Smooth muscle cell of the brain vasculature (primary cell): ENCODE measurements around the gene CPNE8.
"Not testable (repeated sequence)": the region's sequence is repeated elsewhere in the genome, so short reads cannot be mapped to it uniquely, and the experiment has no call there.

Source experiments
- DNase-seq: peaks from one replicate; pipeline ENCODE4 v3.0.0-alpha.2; 2012; ENCODE audit warnings: low read depth, low spot score

Gene CPNE8

DNA sequence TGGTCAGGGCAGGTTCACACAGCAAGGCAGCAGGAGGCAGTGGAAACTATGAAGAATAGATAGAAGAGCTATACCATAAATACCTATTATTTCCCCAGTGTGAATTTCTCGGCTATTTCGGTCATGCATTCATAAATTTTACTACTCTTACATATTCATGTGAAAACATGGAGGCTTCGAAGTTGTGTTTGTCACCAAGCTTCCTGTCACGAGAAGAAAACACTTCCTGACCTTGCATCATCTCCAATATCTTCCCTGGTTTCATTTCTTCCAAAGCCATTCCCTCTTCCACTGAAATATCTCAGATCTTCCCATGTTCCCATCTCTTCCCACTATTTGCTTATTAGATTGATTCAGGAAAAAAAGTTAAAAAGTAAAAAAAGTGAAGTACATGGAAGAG is 80.4 kb downstream of the CPNE8 start:
- DNase-seq, result no peak

DNA sequence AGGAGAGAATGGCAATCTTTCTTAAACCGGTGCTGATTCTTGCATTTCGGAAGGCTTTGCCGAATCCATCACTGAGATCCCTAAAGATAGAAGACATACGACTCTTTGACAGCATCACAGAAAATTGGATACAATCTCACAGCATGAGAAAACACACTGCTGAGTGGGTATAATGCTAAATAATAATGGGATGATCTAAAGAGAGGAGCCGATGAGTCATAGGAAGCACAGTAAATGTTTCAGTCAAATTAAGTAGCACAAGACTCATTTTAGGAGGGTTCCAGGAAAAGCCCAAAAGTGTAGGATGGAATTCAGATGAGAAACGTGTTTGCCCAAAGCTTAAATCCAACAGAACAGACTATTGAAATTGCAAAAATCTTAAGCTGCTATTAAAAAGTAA is 81.7 kb downstream of the CPNE8 start:
- no peak for DNase-seq

DNA sequence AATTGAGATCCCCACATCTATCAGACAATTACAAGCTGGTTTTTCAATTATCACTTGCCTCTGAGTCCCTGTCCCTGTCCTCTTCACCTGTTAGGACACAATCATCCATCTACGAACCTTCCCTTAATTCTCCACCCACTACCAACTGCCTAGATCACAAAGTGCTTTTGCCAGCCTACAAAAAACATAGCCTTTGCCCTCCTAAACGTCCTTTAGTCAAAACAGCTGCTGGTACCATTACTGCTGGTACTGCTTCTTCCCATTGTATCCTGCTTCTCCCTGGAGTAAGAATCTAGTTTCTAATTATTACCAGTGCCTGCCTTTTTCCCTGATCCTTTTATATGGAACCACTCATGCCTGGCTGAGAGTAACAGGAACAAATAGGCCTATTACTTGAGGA is 82.1 kb downstream of the CPNE8 start:
- no peak for DNase-seq

DNA sequence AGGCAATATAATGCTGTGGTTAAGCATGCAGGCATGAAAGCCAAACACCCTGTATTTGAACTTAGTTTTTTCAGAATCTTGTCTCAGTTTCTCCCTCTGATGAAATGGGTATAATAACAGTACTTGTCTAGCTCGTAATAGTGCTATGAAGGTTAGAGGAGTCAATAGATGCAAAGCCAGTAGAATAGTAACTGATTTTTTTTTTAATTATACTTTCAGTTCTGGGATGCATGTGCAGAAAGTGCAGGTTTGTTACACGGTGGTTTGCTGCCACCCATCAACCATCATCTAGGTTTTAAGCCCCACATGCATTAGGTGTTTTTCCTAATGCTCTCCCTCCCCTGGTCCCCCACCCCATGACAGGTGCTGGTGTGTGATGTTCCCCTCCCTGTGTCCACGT is 87.4 kb downstream of the CPNE8 start:
- no peak for DNase-seq

DNA sequence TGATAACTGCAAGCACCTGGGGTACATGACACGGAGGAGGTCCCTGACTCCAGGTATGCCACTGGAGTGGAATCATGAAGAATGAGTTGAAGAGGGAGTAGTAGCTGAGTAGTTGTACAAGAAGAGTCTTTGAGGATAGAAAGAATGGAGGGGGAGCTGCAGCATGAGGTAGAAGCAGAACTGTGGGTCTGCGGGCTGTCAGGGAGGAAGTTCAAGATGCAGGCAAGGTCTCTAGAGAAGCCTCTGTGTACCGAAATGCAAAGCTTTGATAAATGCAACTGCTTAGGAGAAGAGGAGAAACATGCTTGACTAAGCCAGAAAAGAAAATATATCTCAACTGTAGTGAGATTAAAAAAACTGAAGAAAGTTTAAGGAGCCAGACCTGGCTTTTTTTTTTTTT is 91.5 kb downstream of the CPNE8 start:
- no peak for DNase-seq

DNA sequence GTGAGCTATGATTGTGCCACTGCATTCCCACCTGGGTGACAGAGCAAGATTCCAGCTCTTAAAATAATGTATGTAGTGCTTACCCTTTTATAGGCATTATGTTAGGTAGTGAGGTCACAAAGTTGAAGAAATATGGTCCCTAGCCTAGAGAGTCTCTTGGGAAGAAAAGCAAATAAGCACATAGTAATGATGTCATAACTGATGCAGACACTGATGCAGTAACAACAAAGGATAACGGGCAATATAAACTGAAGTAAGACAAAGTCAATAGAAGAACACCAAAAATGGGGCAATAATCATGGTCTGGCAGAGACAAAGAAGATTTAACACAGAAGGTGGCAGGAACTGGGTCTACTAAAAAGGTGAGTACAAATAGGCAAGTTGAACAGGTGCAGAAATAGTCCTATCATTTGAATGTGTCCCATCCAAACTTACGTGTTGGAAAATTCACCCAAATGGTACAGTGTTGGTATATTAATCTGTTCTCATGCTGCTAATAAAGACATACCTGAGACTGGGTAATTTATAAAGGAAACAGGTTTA is 93.5 kb downstream of the CPNE8 start:
- no peak for DNase-seq

DNA sequence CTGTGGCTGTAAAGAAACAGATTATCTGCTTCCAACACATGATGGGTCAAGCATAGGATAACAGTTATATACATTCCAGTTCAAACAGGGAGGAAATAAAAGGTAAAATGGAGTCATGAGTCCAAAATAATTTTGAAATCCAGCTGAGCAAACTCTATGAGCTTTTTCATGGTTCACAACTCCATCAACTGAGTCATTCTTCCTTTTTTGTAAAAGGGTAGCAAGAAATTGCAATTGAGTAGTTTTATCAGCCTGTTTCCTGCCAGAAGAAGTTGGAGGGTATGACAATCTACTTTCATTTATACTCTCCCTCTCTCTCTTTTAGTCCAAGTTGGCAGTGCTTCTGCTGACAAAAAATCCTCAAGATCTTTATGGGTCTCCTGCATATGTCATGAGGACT is 95.6 kb downstream of the CPNE8 start:
- no peak for DNase-seq

DNA sequence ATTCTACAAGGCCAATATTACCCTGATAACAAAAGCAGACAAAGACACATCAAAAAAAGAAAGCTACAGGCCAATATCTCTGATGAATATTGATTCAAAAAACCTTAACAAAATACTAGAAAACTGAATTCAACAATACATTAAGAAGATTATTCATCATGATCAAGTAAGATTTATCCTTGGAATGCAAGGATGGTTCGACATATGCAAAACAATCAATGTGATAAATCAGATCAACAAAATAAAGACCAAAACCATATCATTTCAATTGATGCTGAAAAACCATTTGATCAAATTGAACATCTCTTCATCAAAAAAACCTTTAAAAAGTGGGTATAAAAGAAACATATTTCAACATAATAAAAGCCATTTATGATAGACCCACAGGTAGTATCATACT is 117.3 kb downstream of the CPNE8 start:
- DNase-seq, result no peak

DNA sequence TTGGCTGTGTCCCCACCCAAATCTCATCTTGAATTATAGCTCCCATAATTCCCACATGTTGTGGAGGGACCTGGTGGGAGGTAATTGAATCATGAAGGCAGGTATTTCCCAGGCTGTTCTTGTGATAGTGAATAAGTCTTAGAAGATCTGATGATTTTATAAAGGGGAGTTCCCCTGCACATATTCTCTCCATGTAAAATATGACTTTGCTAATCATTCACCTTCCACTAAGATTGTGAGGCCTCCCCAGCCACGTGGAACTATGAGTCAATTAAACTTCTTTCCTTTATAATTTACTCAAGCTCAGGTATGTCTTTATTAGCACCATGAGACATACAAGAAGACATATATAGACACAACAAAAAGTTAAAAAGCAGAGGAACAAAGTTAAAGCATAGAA is 120.0 kb downstream of the CPNE8 start:
- no peak for DNase-seq

DNA sequence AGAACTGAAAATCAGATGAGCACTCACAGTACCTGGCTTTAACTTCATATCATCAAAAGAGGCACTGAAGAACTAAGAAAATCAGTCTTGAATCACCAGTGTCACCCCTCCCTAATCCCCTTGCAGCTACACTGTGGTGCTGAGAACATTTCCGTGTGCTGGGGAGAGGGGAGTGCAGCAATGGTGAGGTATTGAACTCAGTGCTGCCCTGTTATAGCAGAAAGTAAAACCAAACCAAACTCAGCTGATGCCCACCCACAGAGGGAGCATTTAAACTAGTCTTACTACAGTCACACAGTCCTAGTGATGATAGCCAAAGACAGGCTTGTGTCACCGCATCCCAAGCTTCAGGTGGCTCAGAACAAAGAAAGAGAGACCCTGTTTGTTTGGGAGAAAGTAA is 122.1 kb downstream of the CPNE8 start:
- DNase-seq, result no peak

DNA sequence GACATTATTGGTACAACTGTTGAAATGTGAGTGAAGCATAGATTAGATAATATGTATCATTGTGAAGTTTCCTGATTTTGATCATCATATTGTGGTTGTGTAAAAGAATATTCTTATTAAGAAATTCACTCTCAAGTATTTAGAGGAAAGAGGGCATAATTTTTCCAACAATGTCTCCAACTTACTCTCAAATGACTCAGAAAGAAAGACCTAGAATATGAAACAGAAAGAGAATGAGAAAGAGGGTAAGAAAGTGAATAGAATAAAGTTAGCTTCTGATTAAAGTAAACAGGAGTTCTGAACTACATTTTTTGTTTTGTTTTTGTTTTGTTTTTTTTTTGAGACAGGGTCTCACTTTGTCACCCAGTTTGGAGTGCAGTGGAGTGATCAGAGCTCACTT is 123.0 kb downstream of the CPNE8 start:
- DNase-seq, result no peak

DNA sequence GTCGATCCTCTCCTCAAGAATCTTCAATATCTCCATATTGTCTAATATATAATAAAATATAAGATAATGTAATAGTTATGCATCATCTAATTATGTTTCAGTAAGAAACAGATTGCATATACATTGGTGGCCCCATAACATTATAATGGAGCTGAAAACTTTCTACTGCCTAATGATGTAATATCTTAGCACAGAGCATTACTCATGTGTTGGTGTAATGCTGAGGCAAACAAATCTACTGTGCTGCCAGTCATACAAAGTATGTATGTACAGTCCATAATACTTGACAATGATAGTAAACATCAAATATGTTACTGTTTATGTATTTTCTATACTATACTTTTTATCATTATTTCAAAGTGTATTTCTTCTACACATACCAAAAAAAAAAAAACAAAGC is 128.7 kb downstream of the CPNE8 start:
- DNase-seq, result no peak

DNA sequence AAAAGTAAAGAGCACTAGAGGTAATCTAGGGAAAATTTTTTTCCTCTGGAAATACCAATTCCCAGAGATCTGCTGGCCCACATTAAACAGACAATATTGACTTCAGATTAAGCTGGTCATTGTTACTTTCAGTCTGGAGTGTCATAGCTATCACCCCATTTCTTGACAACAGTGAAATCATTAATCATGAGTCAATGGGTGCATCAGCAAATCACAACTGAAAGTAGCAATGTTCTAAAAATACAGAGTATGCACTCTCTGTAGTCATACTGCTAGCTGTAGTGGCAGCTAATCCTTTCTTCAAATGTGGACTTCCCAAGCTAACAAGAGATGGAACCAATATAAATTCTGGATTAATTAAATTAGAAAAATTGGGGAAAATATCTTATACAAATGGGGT is 129.9 kb downstream of the CPNE8 start:
- DNase-seq, result no peak

DNA sequence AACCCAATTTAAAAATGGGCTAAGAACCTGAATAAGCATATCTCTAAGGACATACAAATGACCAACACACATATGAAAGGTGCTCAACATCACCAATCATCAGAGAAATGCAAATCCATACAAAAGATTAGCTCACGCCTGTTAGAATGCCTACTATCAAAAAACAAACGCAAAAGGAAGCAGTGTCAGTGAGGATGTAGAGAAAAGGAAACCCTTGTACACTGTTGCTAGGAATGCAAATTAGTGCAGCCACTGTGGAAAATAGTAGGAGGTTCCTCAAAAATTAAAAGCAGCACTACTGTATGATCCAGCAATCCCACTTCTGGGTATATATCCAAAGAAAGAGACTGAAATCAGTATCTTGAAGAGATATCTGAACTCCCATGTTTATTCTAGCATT is 133.0 kb downstream of the CPNE8 start:
- no peak for DNase-seq

DNA sequence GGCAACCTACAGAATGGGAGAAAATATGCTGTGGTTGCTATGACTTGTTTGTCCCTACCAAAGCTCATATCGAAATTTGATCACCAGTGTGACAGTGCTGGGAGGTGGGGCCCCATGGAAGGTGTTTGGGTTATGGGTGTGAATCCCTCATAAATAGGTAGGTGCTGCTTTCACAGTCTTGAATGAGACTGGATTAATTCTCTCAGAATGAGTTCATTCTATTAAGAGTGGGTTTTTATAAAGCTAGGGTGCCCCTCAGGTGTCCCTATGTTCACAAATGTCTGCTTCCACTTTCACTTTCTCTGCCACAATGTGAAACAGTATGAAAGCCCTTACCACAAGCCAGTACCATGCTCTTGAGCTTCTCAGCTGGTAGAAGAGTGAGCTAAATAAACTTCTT is 133.5 kb downstream of the CPNE8 start:
- DNase-seq, result no peak

DNA sequence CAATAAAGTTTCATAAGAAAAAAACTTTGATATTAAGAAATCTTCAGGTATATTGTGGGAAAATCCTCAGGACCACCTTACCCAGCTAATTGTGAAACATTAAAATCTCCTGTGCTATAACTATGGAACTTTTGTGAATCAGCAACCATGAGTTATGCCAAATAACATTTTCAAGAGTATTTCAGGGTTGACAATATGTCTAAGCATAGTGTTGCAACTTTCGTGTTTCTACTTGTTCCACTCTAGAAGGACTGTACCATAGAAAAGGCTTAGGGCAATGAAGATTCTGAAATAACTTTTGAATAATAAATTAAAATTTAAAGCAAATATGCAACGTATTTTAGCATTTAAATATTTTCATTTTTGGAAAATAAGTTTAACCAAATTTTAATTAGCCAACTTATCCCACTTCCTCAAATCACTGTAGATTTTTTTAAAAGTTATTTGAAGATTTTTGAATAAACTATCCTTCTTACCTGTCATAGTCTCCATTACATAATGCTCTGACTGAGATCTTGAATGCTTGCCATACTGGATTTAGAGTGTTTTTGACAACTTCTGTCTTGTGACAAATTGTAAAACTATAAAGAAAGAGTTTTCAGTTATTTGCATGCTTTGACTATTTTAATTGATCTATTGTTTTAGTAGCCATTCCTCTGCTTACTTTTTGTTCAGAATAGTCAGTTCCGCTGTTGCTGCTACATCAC is 143.6 kb downstream of the CPNE8 start:
- DNase-seq, result no peak

DNA sequence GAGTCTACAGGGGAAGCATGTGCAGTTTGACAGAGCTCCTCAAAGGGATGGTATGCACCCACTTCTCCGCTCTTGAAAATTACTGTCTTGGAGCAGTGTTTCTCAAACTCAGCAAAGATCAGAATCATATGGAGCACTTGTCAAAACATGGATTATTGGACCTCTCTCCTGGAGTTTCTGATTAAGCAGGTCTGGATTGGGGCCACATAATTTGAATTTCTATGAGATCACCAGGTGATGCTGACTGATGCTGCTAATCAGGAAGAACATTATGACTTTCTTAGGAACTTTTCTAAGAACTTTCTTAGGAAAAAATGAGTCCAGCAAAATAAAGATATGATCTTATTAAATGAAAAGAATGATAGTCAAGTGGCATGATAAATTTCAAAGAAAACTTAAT is 144.3 kb downstream of the CPNE8 start:
- DNase-seq, result no peak

DNA sequence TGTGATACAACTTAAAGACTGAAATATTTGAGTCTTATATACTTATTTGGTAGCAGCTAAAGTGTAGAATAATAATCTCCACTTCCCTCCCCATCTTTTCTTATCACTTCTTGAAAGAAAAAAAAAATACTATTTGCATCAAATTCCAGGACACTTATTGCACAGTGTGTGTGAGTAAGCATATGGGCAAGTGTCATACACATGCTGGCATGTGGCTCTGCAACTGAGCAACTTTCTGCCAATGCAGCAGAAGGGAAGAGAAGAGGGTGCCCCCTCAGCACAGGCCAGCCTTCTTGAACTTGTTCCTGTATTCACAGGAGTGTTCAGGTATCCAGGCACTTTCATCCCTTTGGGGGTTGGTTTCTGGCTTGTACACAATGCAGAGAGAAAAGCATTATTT is 145.8 kb downstream of the CPNE8 start:
- DNase-seq, result no peak

DNA sequence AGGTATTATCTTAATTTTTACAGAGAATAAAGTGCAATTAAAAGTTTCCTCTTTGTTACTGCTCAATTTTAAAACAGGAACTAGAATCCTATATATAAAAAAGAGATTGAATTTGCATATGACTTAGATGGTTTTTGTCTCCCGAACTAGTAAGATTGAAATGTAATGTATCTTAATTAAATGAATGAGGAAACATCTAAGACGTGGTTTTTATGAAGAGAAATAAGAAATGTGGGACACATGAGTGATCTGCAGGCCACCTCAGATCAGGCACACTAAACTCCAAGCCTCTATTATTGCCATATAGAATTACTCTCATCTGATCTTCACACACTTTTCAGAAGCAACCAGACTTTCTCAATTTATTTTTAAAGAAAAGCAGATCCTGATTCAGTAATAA is 158.6 kb downstream of the CPNE8 start:
- no peak for DNase-seq

DNA sequence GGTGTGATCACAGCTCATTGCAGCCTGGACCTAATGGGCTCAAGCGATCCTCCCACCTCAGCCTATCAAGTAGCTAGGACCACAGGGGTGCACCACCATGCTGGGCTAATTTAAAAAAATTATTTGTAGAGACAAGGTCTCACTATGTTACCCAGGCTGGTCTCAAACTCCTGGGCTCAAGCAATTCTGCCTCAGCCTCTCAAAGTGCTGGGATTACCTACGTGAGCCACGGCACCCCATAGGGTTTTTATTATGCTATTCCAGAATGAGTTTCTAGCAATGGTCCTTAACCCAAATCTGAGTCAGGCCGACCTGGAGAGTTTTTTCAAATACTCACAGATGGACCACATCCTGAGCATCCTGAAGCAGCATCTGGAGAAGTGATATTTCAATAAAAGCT is 159.8 kb downstream of the CPNE8 start:
- no peak for DNase-seq

DNA sequence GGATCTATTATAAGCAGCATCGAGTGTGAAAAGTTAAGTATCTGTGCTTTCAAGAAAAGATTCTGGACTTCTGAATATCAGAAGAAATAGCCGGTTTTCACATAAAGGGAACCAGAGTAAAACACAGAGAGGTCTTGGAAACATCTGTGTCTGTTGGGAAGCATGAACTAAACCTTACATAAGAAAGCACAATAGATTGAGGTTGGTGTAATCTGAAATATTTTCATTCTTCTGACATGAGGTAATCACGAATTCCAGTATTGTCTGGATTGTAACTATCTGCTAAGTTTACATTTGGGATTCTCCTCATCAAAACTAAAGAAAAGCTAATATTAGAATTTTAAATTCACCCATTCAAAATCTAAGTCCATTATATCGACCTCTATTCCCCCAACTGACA is 161.3 kb downstream of the CPNE8 start:
- DNase-seq, result no peak

DNA sequence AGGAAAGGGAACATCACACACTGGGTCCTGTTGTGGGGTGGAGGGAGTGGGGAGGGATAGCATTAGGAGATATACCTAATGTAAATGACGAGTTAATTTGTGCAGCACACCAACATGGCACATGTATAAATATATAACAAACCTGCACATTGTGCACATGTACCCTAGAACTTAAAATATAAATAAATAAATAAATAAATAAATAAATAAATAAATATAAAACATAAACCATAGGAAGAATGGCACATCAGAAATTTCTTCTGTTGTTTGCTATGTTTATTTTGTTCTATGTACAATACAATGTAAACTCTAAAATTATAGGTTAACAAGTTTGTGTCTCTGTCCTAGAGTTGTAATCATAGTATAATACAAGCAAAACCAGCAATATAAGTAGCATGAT is 162.9 kb downstream of the CPNE8 start:
- not testable (repeated sequence) for DNase-seq

DNA sequence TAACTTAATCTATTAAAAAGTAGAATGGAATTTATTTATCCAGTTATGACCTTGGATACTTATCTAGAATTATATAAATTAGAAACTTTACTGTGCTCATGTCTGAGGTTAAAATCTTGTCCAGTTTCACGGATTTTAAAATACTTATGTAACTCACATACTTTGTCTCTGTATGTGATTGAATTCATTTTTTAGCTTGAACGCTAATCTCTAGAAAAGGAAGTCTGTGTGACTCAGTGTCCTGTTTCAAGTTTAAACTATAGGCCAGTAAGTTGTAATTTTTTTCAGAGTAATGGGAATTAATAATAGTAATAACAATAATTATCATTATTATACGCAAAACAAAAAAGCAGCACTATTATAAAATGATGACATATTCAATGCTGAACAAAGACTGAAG is 168.6 kb downstream of the CPNE8 start:
- no peak for DNase-seq

DNA sequence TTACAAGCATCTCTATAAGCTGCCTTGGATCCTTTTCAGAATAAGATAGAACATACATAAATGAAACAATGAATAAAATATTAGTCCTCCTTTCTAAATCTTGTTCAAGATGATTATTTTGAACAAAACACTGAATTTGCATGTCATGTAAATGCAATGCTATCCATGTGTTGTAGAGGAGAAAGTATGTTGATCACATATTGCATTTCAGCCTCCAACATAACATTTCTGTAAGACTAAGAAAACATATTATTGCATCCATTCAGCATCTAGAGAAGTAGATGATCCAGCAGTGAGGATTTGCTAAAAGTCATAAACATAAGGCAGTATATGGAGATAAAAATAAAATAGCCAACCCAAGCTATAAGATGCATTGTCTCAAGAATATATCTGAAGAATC is 172.6 kb downstream of the CPNE8 start:
- no peak for DNase-seq
